ENCODE results near the gene PIPOX.

The PIPOX gene

DNA sequence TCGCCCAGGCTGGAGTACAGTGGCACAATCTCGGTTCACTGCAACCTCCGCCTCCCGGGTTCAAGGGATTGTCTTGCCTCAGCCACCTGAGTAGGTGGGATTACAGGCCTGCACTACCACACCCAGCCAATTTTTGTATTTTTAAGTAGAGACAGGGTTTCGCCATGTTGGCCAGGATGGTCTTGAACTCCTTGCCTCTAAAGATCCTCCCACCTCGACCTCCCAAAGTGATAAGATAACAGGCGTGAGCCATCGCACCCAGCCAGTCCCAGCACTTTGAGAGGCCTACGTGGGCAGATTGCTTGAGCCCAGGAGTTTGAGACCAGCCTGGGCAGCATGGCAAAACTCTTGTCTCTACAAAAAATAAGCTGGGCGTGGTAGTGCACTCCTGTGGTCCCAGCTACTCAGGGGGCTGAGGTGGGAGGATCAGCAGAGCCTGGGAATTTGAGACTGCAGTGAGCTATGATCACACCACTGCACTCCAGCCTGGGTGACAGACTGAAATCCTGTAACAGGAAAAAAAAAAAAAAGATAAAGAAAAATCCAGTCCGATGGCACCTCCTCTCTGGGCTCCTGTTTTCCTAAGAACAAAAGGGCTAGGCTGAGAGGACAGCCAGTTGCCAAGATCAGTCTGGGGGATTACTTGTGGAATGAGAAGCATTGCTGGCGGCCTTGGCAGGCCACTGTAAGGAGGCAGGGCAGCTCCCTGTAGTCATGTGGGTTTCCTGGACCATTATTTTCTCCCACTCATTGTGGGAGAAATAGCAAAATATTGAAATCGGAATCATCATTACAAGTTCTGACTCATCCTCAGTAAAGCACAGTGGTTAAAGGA, 3.0 kb upstream of the PIPOX start:
- TF ChIP-seq, protein P1, sequence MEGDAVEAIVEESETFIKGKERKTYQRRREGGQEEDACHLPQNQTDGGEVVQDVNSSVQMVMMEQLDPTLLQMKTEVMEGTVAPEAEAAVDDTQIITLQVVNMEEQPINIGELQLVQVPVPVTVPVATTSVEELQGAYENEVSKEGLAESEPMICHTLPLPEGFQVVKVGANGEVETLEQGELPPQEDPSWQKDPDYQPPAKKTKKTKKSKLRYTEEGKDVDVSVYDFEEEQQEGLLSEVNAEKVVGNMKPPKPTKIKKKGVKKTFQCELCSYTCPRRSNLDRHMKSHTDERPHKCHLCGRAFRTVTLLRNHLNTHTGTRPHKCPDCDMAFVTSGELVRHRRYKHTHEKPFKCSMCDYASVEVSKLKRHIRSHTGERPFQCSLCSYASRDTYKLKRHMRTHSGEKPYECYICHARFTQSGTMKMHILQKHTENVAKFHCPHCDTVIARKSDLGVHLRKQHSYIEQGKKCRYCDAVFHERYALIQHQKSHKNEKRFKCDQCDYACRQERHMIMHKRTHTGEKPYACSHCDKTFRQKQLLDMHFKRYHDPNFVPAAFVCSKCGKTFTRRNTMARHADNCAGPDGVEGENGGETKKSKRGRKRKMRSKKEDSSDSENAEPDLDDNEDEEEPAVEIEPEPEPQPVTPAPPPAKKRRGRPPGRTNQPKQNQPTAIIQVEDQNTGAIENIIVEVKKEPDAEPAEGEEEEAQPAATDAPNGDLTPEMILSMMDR (IDR thresholded peaks at IDR 0.05; ENCODE audit: insufficient read depth, missing control alignments) = no peak
- DNase-seq (ENCODE audit: insufficient read length, low spot score) = no peak
- FAIRE-seq = no peak

DNA sequence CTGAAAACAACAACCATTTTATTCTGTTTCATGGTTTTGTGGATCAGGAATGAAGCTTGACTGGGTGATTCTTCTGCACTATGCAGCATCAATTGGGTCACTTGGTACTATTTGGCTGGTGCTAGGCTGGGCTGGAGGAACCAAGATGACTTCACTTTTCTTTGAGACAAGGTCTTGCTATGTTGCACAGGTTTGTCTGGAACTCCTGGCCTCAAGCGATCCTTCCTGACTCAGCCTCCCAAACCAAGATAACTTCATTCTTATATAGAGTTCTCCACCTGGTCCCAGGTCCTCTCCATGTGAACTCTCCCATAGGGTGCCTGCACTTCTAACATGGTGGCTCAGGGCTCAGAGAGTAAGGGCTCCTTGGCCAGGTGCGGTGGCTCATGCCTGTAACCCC, 1.9 kb upstream of the PIPOX start:
- TF ChIP-seq, protein P1 (IDR thresholded peaks at IDR 0.05; ENCODE audit: insufficient read depth, missing control alignments) = no peak
- DNase-seq (ENCODE audit: insufficient read length, low spot score) (no peak), FAIRE-seq (no peak)

DNA sequence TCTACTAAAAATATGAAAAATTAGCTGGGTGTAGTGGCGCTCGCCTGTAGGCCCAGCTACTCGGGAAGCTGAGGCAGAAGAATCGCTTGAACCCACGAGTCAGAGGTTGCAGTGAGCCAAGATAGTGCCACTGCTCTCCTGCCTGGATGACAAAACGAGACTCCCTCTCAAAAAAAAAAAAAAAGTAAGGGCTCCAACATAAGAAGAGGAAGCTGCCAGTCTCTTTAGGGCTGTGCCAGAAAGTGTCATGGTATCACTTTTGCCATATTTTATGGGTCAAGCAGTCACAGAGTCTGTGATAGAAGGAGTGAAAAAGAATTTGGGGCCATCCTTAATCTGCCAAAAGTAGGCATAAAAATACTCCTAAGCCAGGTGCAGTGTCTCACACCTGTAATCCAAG, 1.4 kb upstream of the PIPOX start:
- TF ChIP-seq, protein P1 (IDR thresholded peaks at IDR 0.05; ENCODE audit: insufficient read depth, missing control alignments) = no peak
- FAIRE-seq (no peak), DNase-seq (ENCODE audit: insufficient read length, low spot score) (no peak)

DNA sequence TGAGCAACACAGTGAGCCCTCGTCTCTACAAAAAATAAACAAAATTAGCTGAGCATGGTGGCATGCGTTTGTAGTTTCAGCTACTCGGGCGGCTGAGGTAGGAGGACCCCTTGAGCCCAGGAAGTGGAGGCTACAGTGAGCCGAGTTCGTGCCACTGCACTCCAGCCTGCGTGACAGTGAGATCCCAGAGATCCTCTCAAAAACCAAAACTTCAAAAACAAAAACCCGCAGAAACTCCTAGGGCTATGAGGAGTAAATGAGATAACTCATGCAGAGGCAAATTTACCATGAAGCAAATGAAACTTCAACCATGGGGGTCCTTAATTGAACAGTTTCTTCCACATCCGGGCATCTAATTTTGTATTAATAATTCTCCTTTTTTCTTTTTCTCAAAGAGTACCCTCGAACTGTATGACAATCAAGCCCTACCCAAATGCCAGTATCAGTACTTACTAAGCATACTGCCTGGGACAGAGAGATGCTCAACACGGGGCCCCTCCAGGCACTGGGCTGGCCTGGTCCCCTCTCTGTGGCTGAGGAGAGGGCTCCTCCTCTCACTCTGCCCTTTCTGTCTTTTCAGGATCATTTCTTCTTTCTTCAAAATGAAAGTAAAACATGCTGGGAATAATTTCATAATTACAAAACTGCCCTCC, 789 bp upstream of the PIPOX start:
- DNase-seq (ENCODE audit: insufficient read length, low spot score) (no peak), FAIRE-seq (no peak)
- TF ChIP-seq, protein P1 (IDR thresholded peaks at IDR 0.05; ENCODE audit: insufficient read depth, missing control alignments) = no peak

DNA sequence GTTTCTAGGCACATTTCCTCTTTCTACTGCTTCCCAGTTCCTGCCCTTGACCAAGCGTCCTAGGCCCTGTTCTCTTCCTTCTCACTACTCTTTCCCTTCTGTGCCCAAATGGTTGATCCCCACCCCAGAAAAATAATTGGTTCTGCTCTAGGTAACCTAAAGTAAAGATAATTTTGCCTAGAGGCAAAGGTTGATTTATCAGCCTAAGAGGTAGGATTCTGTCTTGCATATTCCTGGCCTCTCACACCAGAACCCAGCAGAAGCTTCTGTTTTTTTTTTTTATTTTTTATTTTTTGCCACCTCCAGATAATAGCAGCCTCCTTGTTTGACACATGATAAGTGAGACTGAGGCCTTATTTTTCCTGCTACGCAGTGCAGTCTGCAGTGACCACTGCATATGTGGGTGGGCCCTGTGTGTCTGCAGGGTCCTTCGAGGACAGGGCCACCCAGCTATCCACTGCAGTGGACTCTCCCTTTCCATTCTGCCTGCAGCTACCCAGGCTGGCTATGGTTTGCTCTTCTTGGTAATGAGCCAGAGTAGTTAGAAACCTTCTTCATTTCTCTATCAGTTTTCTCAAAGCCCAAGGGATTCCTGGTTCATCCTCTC, 701 bp downstream of the PIPOX start:
- FAIRE-seq (no peak), DNase-seq (ENCODE audit: insufficient read length, low spot score) (no peak)
- TF ChIP-seq, protein P1 (IDR thresholded peaks at IDR 0.05; ENCODE audit: insufficient read depth, missing control alignments) = no peak

DNA sequence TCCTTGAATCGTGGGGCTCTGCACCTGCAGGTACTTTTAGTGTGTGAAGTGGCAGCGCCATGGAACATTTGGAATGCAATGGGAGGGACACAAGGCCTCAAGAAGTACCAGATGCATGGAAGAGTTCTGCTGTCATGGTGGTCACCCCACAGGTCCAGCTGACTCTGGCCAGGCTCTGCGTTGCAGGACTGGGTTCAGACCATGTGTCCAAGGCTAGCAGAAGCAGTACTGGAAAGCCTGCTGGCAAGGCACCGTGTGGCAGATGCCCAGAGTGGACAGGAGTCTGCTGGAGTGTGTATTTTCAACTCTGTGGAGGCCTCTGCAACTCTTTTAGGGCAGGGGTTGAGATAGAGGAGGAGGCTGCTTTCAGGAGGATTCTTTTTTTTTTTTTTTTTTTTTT, 2.1 kb downstream of the PIPOX start:
- no peak for FAIRE-seq
- TF ChIP-seq, protein P1 (IDR thresholded peaks at IDR 0.05; ENCODE audit: insufficient read depth, missing control alignments) = no peak
- no peak for DNase-seq (ENCODE audit: insufficient read length, low spot score)
